B cell (primary cell): ENCODE results near the gene MYO9B. TPM values are rescaled to one million over a fixed set of nuclear protein-coding genes. Genes with fewer than 3 reads are reported as not detected.

ENCODE experiments used
- ATAC-seq: fragments of 200-7000 bp; cut with Tn5 transposase; one replicate; pipeline ENCODE4 v1.10.0; 2021; ENCODE audit warnings: low read depth, mild to moderate bottlenecking, moderate number of reproducible peaks, moderate library complexity
- CTCF ChIA-PET: fragments of 350-600 bp; sonication (Branson Sonifier 250); formaldehyde crosslinking; loops from one replicate; lab custom pipeline; 2021; ENCODE audit warnings: antibody characterized with exemption, inconsistent platforms; lab: Charles Lee
- POLR2A ChIA-PET: fragments of 350-600 bp; sonication (Branson Sonifier 250); formaldehyde crosslinking; loops from one replicate; lab custom pipeline; 2021; ENCODE audit warnings: antibody characterized with exemption; lab: Charles Lee
- DNase-seq: peaks from one replicate; pipeline ENCODE4 v3.0.0; 2013
- H2AFZ ChIP-seq: 2 replicates; pipeline ENCODE4 v1.6.1; 2012; ENCODE audit warnings: mild to moderate bottlenecking, low read depth, low read length; ENCODE audit not compliant: insufficient read depth, poor library complexity, severe bottlenecking
- H3K27ac ChIP-seq, 2 donors: 1 replicate in 1 of 2; 2 replicates in 1 of 2; pipeline ENCODE4 v1.5.1; 2012 to 2013; ENCODE audit warnings: low read length in 2 of 2, mild to moderate bottlenecking in 2 of 2, moderate library complexity in 1 of 2
- H3K27me3 ChIP-seq, 4 experiments: fragments of 200-600 bp in 1 of 4; sonication (generic) in 1 of 4; replicated peaks in 1 of 4; 1 replicate in 2 of 4; 2 replicates in 2 of 4; pipeline versions ENCODE4 v1.6.1 to v1.7.0; 2013 to 2016; ENCODE audit warnings: low read length in 3 of 4, mild to moderate bottlenecking in 2 of 4, mixed read lengths in 1 of 4, moderate library complexity in 1 of 4; ENCODE audit not compliant: insufficient read depth in 4 of 4, control insufficient read depth in 3 of 4; ENCODE audit errors: control extremely low read depth in 1 of 4
- H3K36me3 ChIP-seq, 2 experiments: replicated peaks in 1 of 2; 1 replicate in 1 of 2; 2 replicates in 1 of 2; pipeline versions ENCODE4 v1.6.1 to v1.7.1; 2013; ENCODE audit warnings: low read length in 1 of 2; ENCODE audit not compliant: insufficient read depth in 2 of 2, control insufficient read depth in 1 of 2; ENCODE audit errors: control extremely low read depth in 1 of 2, extremely low read depth in 1 of 2
- H3K4me1 ChIP-seq, 2 donors: fragments of 200-600 bp in 1 of 2; sonication (generic) in 1 of 2; 1 replicate in 1 of 2; 2 replicates in 1 of 2; pipeline versions ENCODE4 v1.5.1 to v1.6.1; 2013 to 2017; ENCODE audit warnings: low read length in 2 of 2; ENCODE audit not compliant: control insufficient read depth in 2 of 2, insufficient read depth in 2 of 2
- H3K4me2 ChIP-seq: replicated peaks from 2 replicates; pipeline ENCODE3; 2012; ENCODE audit warnings: mild to moderate bottlenecking, low read depth, low read length; ENCODE audit not compliant: poor library complexity, severe bottlenecking
- H3K4me3 ChIP-seq, 5 experiments: fragments of 200-600 bp in 1 of 5; sonication (generic) in 1 of 5; 1 replicate in 3 of 5; 2 replicates in 2 of 5; pipeline versions ENCODE4 v1.5.1 to v1.7.0; 2011 to 2016; ENCODE audit warnings: low read length in 4 of 5, mild to moderate bottlenecking in 4 of 5, low read depth in 2 of 5, control low read depth in 1 of 5, moderate library complexity in 1 of 5; ENCODE audit not compliant: insufficient read depth in 1 of 5; ENCODE audit errors: control extremely low read depth in 1 of 5, extremely low read depth in 1 of 5
- H3K79me2 ChIP-seq: fragments of 200-600 bp; sonication (generic); one replicate; pipeline ENCODE4 v1.6.0; 2016; ENCODE audit warnings: low read length; ENCODE audit not compliant: control insufficient read depth, insufficient read depth
- H3K9ac ChIP-seq: fragments of 200-600 bp; sonication (generic); 2 replicates; pipeline ENCODE4 v1.6.1; 2017; ENCODE audit warnings: mild to moderate bottlenecking, low read length, moderate library complexity
- H3K9me3 ChIP-seq, 3 donors: one replicate each; pipeline versions ENCODE4 v1.6.1 to v1.7.1; 2013; ENCODE audit warnings: low read length in 2 of 3; ENCODE audit not compliant: control insufficient read depth in 2 of 3, insufficient read depth in 1 of 3; ENCODE audit errors: control extremely low read depth in 1 of 3
- H4K20me1 ChIP-seq: 2 replicates; pipeline ENCODE4 v1.6.0; 2012; ENCODE audit warnings: mild to moderate bottlenecking, low read length; ENCODE audit not compliant: insufficient read depth, control insufficient read depth, poor library complexity, severe bottlenecking
- H3K27ac Mint-ChIP-seq: one replicate; pipeline ENCODE4 v1.8.0; 2021; ENCODE audit warnings: mixed read lengths
- H3K27me3 Mint-ChIP-seq: one replicate; pipeline ENCODE4 v1.8.0; 2021; ENCODE audit warnings: mixed read lengths
- H3K4me1 Mint-ChIP-seq: one replicate; pipeline ENCODE4 v1.8.0; 2021; ENCODE audit warnings: mixed read lengths
- H3K4me3 Mint-ChIP-seq: one replicate; pipeline ENCODE4 v1.8.0; 2021; ENCODE audit warnings: mixed read lengths
- H3K9me3 Mint-ChIP-seq: one replicate; pipeline ENCODE4 v1.8.0; 2022; ENCODE audit warnings: mixed read lengths; ENCODE audit not compliant: insufficient read depth
- CTCF ChIP-seq: fragments of 200-600 bp; IDR thresholded peaks from one replicate; pipeline ENCODE4 v1.8.0; 2022; ENCODE audit warnings: antibody characterized with exemption, mild to moderate bottlenecking
- EZH2 ChIP-seq: IDR thresholded peaks from 2 replicates; pipeline ENCODE4 v1.6.1; 2012; ENCODE audit warnings: borderline replicate concordance, low read depth, mild to moderate bottlenecking, moderate library complexity, low read length; ENCODE audit not compliant: insufficient read depth, poor library complexity, severe bottlenecking
- WGBS: methylation state at CpG from one replicate; pipeline ENCODE4 v1.1.5; 2013; ENCODE audit warnings: missing lambda C conversion rate; ENCODE audit not compliant: insufficient coverage; 5-methylcytosine and 5-hydroxymethylcytosine counted together
- intact Hi-C: fragments of 100-400 bp; cut with micrococcal nuclease; formaldehyde crosslinking; loops from one replicate; pipeline ENCODE4 v1.10.0; 2022
- polyA plus RNA-seq: library from polyadenylated mRNA; depleted of rRNA; stranded (reverse); fragments of >200 nt; gene quantifications from 2 replicates; pipeline ENCODE4 v1.2.3, GENCODE V29; 2012
- total RNA-seq, 2 donors: library from RNA; stranded (reverse); fragments of 120-200 nt in 1 of 2; gene quantifications; 1 replicate in 1 of 2; 2 replicates in 1 of 2; pipeline versions ENCODE4 v1.2.3 to v1.2.4, GENCODE V29; 2013 to 2022

Gene MYO9B
- total and polyA plus RNA-seq, 2 donors (not counting 1 experiment from before 2014, with no cell fraction given) = 256 to 273 TPM

DNA sequence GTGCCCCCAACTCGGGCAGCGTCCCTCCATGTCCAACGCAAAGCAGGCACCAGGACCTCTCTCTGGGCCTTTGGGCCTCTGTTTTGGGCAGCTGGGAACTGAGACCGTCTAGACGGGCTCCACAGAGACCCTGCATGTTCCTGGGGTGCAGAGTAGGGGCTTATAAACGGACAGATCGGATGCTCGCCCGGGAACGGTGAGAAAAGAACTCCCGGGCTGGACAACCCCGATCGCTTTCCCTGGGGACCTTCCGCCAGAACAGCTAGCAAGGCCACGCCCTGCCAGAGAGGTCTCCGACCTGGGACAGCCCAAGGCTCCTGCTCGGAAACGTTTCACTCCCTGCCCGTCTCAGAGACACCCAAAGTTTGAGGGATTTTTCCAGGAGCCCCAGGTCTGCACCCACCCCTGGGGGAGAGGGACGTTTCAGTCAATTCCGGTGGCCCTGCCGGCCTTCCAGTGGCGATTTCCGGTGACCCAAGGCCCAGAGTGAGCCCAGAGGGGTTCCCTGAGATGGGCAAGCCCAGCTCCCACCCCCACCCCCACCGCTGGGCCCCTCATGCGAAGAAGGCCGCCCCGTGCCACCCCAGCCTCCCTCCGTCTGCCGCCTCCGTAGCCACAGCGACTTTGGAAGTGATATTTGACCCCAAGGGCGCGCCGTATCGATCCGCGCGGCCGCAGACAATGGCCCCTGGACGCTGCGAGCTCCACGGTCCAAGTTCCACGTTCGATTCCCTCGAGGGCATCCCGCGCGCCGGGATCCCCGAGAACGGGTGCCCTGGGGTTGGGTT lies 168.4 kb downstream of the MYO9B start:
- no peak overlapping the region for H3K4me3 ChIP-seq
- Mint-ChIP-seq H3K4me1 (peaks cover 25% of the 10 kb centered on the region), H3K27me3 (no peaks in the 10 kb centered on the region), H3K27ac (peak overlapping the region; percentile 68), H3K9me3 (no peaks in the 10 kb centered on the region), H3K4me3 (peak overlapping the region; percentile 77)
- CTCF ChIA-PET = interaction anchor here (0.6 to 2.2 kb wide), 2 partner anchors 9 to 472 kb away, joined by 3 to 6 read pairs; no protein-coding TSS in a partner anchor
- POLR2A ChIA-PET = interaction anchor here (0.6 to 3.1 kb wide), 3 partner anchors 18 to 791 kb away, joined by 5 to 13 read pairs (median 12); partner anchors contain the start of genes OCEL1 and USE1
- no peak for TF ChIP-seq CTCF
- TF ChIP-seq EZH2 = no peak
- H2AFZ ChIP-seq = no peak overlapping the region
- no peak overlapping the region for H3K27ac ChIP-seq
- H3K9me3 ChIP-seq = peaks cover 0 to 2% (median 0%) of the 10 kb centered on the region in 3 donors
- intact Hi-C loops = no loop called here
- no peak overlapping the region for H3K9ac ChIP-seq
- H4K20me1 ChIP-seq = no peaks in the 10 kb centered on the region
- H3K79me2 ChIP-seq = no peaks in the 10 kb centered on the region
- 83% methylated on average over 36 of the region's 52 CpGs for WGBS
- no peaks in the 10 kb centered on the region for H3K36me3 ChIP-seq
- ATAC-seq (no peak), DNase-seq (peak; percentile 20)
- H3K27me3 ChIP-seq = no peaks in the 10 kb centered on the region
- peak overlapping the region; percentile 85 for H3K4me2 ChIP-seq
- H3K4me1 ChIP-seq = peaks cover 5 to 29% of the 10 kb centered on the region in 2 donors
